HCT116 (cell line): ENCODE results near the gene SLC10A3.

Experiments
- CEBPB ChIP-seq: IDR thresholded peaks from 2 replicates; pipeline ENCODE4 v1.6.1; 2012; ENCODE audit warnings: low read depth
- EZH2 ChIP-seq: fragments of 200-600 bp; sonication (generic); IDR thresholded peaks from 2 replicates; pipeline ENCODE4 v1.6.1; 2017; ENCODE audit warnings: antibody characterized with exemption, mixed run types
- EZH2phosphoT487 ChIP-seq: fragments of 200-600 bp; IDR thresholded peaks from 2 replicates; pipeline ENCODE4 v1.6.1; 2018; ENCODE audit warnings: antibody characterized with exemption, borderline replicate concordance
- JUND ChIP-seq: IDR thresholded peaks from 2 replicates; pipeline ENCODE4 v1.6.1; 2012
- POLR2A ChIP-seq: IDR thresholded peaks from 2 replicates; pipeline ENCODE4 v1.7.0; 2011; ENCODE audit warnings: borderline replicate concordance; ENCODE audit not compliant: insufficient read depth, insufficient read length; ENCODE audit errors: extremely low read depth
- POLR2AphosphoS5 ChIP-seq: IDR thresholded peaks from 2 replicates; pipeline ENCODE4 v1.6.1; 2011; ENCODE audit warnings: mild to moderate bottlenecking, low read depth, low read length, moderate library complexity
- TF ChIP-seq, protein P1 (sequence below), 3 experiments: fragments of 200-600 bp in 1 of 3; sonication (generic) in 1 of 3; IDR thresholded peaks in 2 of 3; conservative IDR thresholded peaks in 1 of 3; 2 replicates each; pipeline ENCODE4 v1.5.1; 2012 to 2017; ENCODE audit warnings: low read depth in 2 of 3, low read length in 2 of 3, antibody characterized with exemption in 1 of 3, borderline replicate concordance in 1 of 3, control low read depth in 1 of 3, mild to moderate bottlenecking in 1 of 3, mixed read lengths in 1 of 3, mixed run types in 1 of 3, moderate library complexity in 1 of 3; ENCODE audit not compliant: insufficient read depth in 1 of 3
- TF ChIP-seq, protein P2 (sequence below): IDR thresholded peaks from 2 replicates; pipeline ENCODE4 v1.6.1; 2012; ENCODE audit warnings: low read depth

DNA sequence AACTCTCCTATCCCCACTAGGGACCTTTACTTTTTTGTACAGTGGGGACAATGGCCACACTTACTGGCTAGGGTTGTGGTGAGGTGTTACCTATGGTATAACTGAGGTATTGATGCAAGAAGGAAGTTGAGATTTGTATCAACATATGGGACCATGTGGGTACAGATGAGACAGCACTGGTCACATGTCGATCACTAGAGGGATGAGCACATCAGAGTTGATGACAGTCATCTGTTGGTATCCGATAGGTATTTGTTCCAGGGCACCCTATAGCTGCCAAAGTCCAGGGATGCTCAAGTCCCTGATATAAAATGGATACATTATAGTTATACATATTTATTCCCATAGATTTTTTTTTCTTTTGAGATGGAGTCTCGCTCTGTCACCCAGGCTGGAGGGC lies 12.6 kb upstream of the SLC10A3 start:
- TF ChIP-seq POLR2AphosphoS5 = no peak
- TF ChIP-seq, protein P1, sequence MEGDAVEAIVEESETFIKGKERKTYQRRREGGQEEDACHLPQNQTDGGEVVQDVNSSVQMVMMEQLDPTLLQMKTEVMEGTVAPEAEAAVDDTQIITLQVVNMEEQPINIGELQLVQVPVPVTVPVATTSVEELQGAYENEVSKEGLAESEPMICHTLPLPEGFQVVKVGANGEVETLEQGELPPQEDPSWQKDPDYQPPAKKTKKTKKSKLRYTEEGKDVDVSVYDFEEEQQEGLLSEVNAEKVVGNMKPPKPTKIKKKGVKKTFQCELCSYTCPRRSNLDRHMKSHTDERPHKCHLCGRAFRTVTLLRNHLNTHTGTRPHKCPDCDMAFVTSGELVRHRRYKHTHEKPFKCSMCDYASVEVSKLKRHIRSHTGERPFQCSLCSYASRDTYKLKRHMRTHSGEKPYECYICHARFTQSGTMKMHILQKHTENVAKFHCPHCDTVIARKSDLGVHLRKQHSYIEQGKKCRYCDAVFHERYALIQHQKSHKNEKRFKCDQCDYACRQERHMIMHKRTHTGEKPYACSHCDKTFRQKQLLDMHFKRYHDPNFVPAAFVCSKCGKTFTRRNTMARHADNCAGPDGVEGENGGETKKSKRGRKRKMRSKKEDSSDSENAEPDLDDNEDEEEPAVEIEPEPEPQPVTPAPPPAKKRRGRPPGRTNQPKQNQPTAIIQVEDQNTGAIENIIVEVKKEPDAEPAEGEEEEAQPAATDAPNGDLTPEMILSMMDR (IDR thresholded peaks at IDR 0.05 in 2 of 3, conservative IDR thresholded peaks at IDR 0.05 in 1 of 3; ENCODE audit: borderline replicate concordance in 1 of 3, insufficient read depth in 1 of 3, low read depth in 2 of 3, low read length in 2 of 3) = no peak
- TF ChIP-seq, protein P2, sequence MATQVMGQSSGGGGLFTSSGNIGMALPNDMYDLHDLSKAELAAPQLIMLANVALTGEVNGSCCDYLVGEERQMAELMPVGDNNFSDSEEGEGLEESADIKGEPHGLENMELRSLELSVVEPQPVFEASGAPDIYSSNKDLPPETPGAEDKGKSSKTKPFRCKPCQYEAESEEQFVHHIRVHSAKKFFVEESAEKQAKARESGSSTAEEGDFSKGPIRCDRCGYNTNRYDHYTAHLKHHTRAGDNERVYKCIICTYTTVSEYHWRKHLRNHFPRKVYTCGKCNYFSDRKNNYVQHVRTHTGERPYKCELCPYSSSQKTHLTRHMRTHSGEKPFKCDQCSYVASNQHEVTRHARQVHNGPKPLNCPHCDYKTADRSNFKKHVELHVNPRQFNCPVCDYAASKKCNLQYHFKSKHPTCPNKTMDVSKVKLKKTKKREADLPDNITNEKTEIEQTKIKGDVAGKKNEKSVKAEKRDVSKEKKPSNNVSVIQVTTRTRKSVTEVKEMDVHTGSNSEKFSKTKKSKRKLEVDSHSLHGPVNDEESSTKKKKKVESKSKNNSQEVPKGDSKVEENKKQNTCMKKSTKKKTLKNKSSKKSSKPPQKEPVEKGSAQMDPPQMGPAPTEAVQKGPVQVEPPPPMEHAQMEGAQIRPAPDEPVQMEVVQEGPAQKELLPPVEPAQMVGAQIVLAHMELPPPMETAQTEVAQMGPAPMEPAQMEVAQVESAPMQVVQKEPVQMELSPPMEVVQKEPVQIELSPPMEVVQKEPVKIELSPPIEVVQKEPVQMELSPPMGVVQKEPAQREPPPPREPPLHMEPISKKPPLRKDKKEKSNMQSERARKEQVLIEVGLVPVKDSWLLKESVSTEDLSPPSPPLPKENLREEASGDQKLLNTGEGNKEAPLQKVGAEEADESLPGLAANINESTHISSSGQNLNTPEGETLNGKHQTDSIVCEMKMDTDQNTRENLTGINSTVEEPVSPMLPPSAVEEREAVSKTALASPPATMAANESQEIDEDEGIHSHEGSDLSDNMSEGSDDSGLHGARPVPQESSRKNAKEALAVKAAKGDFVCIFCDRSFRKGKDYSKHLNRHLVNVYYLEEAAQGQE = no peak
- TF ChIP-seq CEBPB = no peak
- TF ChIP-seq JUND = no peak
- no peak for TF ChIP-seq POLR2A
- no peak for TF ChIP-seq EZH2
- TF ChIP-seq EZH2phosphoT487 = no peak
